Fibroblast of lung (primary cell): ENCODE results near the gene S100A9. TPM values are rescaled to one million over a fixed set of nuclear protein-coding genes. Genes with fewer than 3 reads are reported as not detected.

ENCODE experiments used
- DNase-seq, 2 donors: peaks; one replicate each; pipeline versions ENCODE4 v3.0.0 to v3.0.0-alpha.2; 2010; ENCODE audit warnings: low read depth in 2 of 2
- H2AFZ ChIP-seq: 2 replicates; pipeline ENCODE4 v1.5.1; 2012; ENCODE audit warnings: low read length, control low read depth, inconsistent platforms
- H3K27ac ChIP-seq: 2 replicates; pipeline ENCODE4 v1.5.1; 2011; ENCODE audit warnings: low read length, control low read depth; ENCODE audit not compliant: insufficient read depth
- H3K27me3 ChIP-seq: 2 replicates; pipeline ENCODE4 v1.5.1; 2011; ENCODE audit warnings: mild to moderate bottlenecking, low read length; ENCODE audit not compliant: control insufficient read depth, insufficient read depth
- H3K36me3 ChIP-seq: 2 replicates; pipeline ENCODE4 v1.5.1; 2011; ENCODE audit warnings: low read length; ENCODE audit not compliant: control insufficient read depth, insufficient read depth
- H3K4me1 ChIP-seq: 2 replicates; pipeline ENCODE4 v1.5.1; 2011; ENCODE audit warnings: low read length; ENCODE audit not compliant: control insufficient read depth, insufficient read depth; ENCODE audit errors: extremely low read depth
- H3K4me2 ChIP-seq: 2 replicates; pipeline ENCODE4 v1.5.1; 2011; ENCODE audit warnings: low read length, control low read depth; ENCODE audit not compliant: insufficient read depth; ENCODE audit errors: extremely low read depth
- H3K4me3 ChIP-seq, 4 experiments: fragments of 200-600 bp in 1 of 4; sonication (generic) in 1 of 4; replicated peaks in 1 of 4; 2 replicates each; pipeline ENCODE4 v1.5.1; 2011 to 2016; ENCODE audit warnings: low read length in 4 of 4, low read depth in 3 of 4, mild to moderate bottlenecking in 3 of 4, control low read depth in 2 of 4, inconsistent platforms in 1 of 4, mixed read lengths in 1 of 4; ENCODE audit not compliant: insufficient read depth in 1 of 4; ENCODE audit errors: control extremely low read depth in 1 of 4
- H3K79me2 ChIP-seq: 2 replicates; pipeline ENCODE4 v1.5.1; 2012; ENCODE audit warnings: mild to moderate bottlenecking, low read length, inconsistent platforms; ENCODE audit not compliant: control insufficient read depth, insufficient read depth
- H3K9ac ChIP-seq: 2 replicates; pipeline ENCODE4 v1.5.1; 2011; ENCODE audit warnings: mild to moderate bottlenecking, low read length, control low read depth; ENCODE audit not compliant: insufficient read depth
- H3K9me3 ChIP-seq: 2 replicates; pipeline ENCODE4 v1.5.1; 2012; ENCODE audit warnings: low read depth, low read length; ENCODE audit not compliant: control insufficient read depth, insufficient read depth
- H4K20me1 ChIP-seq: 2 replicates; pipeline ENCODE4 v1.5.1; 2011; ENCODE audit warnings: low read length; ENCODE audit not compliant: control insufficient read depth, insufficient read depth; ENCODE audit errors: extremely low read depth
- CTCF ChIP-seq, 2 donors: IDR thresholded peaks in 1 of 2; conservative IDR thresholded peaks in 1 of 2; 1 replicate in 1 of 2; 2 replicates in 1 of 2; pipeline ENCODE4 v1.5.1; 2011 to 2012; ENCODE audit warnings: low read length in 2 of 2, control low read depth in 1 of 2, inconsistent platforms in 1 of 2, low read depth in 1 of 2, mild to moderate bottlenecking in 1 of 2
- EZH2 ChIP-seq: IDR thresholded peaks from 2 replicates; pipeline ENCODE4 v1.5.1; 2012; ENCODE audit warnings: low read length, control low read depth, mild to moderate bottlenecking; ENCODE audit errors: missing control alignments
- polyA plus RNA-seq, 2 donors: library from polyadenylated mRNA; depleted of rRNA in 1 of 2; stranded (reverse) in 1 of 2; unstranded in 1 of 2; fragments of >200 nt; gene quantifications; 2 replicates each; pipeline ENCODE4 v1.2.1, GENCODE V29; 2011 to 2012; ENCODE audit warnings: missing spikeins in 1 of 2
- total RNA-seq: library from RNA; depleted of rRNA; stranded (reverse); fragments of >200 nt; gene quantifications from 2 replicates; pipeline ENCODE4 v1.2.1, GENCODE V29; 2014

The S100A9 gene
- total and polyA plus RNA-seq, 2 donors (not counting 1 experiment from before 2014, with no cell fraction given) = not detected

GRCh38 chr1:153371231-153371630 is 13.6 kb downstream of the S100A9 start:
- no peaks in the 10 kb centered on the region for H3K4me1 ChIP-seq
- TF ChIP-seq CTCF (conservative IDR thresholded peaks at IDR 0.05 in 1 of 2, IDR thresholded peaks at IDR 0.05 in 1 of 2; ENCODE audit: low read depth in 1 of 2, low read length in 2 of 2) (no peak), EZH2 (no peak)
- no peak overlapping the region for H3K4me3 ChIP-seq

GRCh38 chr1:153372571-153372970 is 14.9 kb downstream of the S100A9 start:
- no peaks in the 10 kb centered on the region for H3K79me2 ChIP-seq
- no peak overlapping the region for H3K4me2 ChIP-seq
- H3K27ac ChIP-seq = no peak overlapping the region
- no peak overlapping the region for H3K9ac ChIP-seq
- no peaks in the 10 kb centered on the region for H4K20me1 ChIP-seq
- peaks cover 5% of the 10 kb centered on the region for H3K27me3 ChIP-seq
- DNase-seq = no peak
- no peaks in the 10 kb centered on the region for H3K36me3 ChIP-seq
- H2AFZ ChIP-seq = no peak overlapping the region
- H3K9me3 ChIP-seq = no peaks in the 10 kb centered on the region
- TF ChIP-seq CTCF (conservative IDR thresholded peaks at IDR 0.05 in 1 of 2, IDR thresholded peaks at IDR 0.05 in 1 of 2; ENCODE audit: low read depth in 1 of 2, low read length in 2 of 2) = no peak
- TF ChIP-seq EZH2 = no peak
- H3K4me3 ChIP-seq = no peak overlapping the region
- H3K4me1 ChIP-seq = no peaks in the 10 kb centered on the region

More at GRCh38 chr1:153371231-153371630, 13.6 kb downstream of the S100A9 start:
- Histone ChIP-seq H4K20me1 (no peaks in the 10 kb centered on the region), H3K36me3 (no peaks in the 10 kb centered on the region), H3K27ac (no peak overlapping the region), H3K4me2 (no peak overlapping the region), H3K79me2 (no peaks in the 10 kb centered on the region), H3K9ac (no peak overlapping the region), H2AFZ (no peak overlapping the region), H3K9me3 (no peaks in the 10 kb centered on the region), H3K27me3 (peaks cover 5% of the 10 kb centered on the region)
- DNase-seq = no peak

- no peak overlapping the region for H3K4me3 ChIP-seq
- H3K9ac ChIP-seq = no peak overlapping the region
- no peak for DNase-seq
- no peaks in the 10 kb centered on the region for H4K20me1 ChIP-seq
- TF ChIP-seq EZH2 = no peak
- TF ChIP-seq CTCF (conservative IDR thresholded peaks at IDR 0.05 in 1 of 2, IDR thresholded peaks at IDR 0.05 in 1 of 2; ENCODE audit: low read depth in 1 of 2, low read length in 2 of 2) = no peak
- H3K4me2 ChIP-seq = no peak overlapping the region
- no peaks in the 10 kb centered on the region for H3K9me3 ChIP-seq
- peaks cover 3% of the 10 kb centered on the region for H3K27me3 ChIP-seq
- H3K27ac ChIP-seq = no peak overlapping the region
- H2AFZ ChIP-seq = no peak overlapping the region
- H3K36me3 ChIP-seq = no peaks in the 10 kb centered on the region
- no peaks in the 10 kb centered on the region for H3K4me1 ChIP-seq
- no peaks in the 10 kb centered on the region for H3K79me2 ChIP-seq
These were observed 16.4 kb downstream of the S100A9 start for GRCh38 chr1:153374071-153374470.
